C4-2B (cell line): ENCODE measurements around the gene CLDN9.
A peak's percentile ranks its signal among the peaks of the same experiment; 100 is the strongest.

Experiments
- H3K27ac ChIP-seq: fragments of 450-650 bp; 2 replicates; pipeline ENCODE4 v1.5.1; 2017
- ZFX ChIP-seq: fragments of 450-650 bp; IDR thresholded peaks from 2 replicates; pipeline ENCODE4 v1.6.1; 2017
- TF ChIP-seq, protein P1 (sequence below): fragments of 450-650 bp; conservative IDR thresholded peaks from 2 replicates; pipeline ENCODE4 v1.5.1; 2017; ENCODE audit warnings: mild to moderate bottlenecking

The CLDN9 gene

DNA sequence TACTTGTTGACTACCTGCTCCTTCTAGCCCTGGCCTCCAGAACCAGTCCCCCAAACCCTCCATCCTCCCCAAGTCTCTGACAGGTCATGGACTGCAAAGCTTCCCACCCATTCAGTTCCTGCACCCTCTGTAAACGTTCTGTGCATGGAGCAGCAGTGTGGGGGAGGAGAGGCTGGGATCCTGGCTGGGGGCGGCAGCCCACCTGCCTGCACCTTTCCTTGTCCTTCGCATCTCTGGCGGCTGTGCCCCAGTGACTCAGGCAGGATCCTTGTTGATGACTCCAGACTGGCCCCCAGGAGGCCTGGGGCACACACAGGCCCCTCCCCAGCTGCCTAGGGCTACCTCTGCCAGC lies 30.8 kb upstream of the CLDN9 start:
- no peak for TF ChIP-seq ZFX
- TF ChIP-seq, protein P1, sequence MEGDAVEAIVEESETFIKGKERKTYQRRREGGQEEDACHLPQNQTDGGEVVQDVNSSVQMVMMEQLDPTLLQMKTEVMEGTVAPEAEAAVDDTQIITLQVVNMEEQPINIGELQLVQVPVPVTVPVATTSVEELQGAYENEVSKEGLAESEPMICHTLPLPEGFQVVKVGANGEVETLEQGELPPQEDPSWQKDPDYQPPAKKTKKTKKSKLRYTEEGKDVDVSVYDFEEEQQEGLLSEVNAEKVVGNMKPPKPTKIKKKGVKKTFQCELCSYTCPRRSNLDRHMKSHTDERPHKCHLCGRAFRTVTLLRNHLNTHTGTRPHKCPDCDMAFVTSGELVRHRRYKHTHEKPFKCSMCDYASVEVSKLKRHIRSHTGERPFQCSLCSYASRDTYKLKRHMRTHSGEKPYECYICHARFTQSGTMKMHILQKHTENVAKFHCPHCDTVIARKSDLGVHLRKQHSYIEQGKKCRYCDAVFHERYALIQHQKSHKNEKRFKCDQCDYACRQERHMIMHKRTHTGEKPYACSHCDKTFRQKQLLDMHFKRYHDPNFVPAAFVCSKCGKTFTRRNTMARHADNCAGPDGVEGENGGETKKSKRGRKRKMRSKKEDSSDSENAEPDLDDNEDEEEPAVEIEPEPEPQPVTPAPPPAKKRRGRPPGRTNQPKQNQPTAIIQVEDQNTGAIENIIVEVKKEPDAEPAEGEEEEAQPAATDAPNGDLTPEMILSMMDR, result no peak
- H3K27ac ChIP-seq, result no peak overlapping the region

DNA sequence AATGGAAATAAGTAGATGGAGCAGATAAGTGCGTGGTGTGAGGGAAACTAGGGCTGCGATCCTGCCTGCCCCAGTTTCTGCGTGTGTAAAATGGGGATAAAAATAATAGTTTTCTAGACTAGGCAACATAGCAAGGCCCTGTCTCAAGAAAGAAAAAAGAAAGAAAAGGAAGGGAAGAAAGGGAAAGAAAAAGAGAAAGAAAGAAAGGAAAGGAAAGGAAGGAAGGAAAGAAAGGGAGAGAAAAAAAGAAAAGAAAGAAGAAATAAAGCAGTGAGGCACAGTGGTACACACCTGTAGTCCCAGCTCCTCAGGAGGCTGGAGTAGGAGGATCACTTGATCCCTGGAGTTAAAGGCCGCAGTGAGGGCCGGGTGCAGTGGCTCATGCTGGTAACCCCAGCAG lies 30.3 kb upstream of the CLDN9 start:
- H3K27ac ChIP-seq, result no peak overlapping the region
- TF ChIP-seq, protein P1, result no peak
- TF ChIP-seq ZFX, result no peak

DNA sequence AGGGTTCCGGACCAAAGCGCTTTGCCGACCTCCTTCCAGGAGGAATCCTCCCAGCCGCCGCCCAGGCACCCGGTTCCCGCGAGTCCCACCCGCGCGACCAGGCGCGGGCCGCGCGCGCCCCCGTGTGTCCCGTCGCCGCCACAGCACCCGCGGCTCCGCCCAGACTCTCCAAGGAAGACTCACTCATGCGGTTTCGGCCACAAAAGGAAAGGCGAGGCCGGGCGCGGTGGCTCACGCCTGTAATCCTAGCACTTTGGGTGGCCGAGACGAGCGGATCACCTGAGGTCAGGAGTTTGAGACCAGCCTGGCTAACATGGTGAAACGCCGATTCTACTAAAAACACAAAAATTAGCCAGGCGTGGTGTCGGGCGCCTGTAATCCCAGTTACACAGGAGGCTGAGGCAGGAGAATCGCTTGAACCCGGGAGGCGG lies 29.0 kb upstream of the CLDN9 start:
- H3K27ac ChIP-seq, result peak overlapping the region; percentile 14; the same call in 1 of the 2 replicates

DNA sequence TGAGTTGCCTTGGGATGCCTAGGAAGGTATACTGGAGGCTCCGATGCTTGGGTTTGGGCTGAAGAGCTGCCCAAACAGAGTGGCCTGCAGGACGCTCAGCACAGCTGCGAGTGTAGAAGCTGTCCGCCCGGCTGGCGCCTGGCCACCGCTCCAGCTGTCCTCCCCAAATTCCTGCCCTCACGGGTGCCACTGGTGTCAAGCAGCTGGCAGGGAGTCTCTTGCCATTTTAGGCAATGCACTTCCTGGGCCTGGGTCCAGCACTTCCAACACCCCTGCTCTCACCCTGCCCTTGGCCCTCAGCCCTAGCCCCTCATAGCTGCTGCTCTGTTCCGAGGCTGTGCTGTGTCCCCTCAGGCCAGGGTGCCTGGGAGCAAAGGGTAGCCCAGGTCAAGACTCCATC lies 27.3 kb upstream of the CLDN9 start:
- TF ChIP-seq ZFX, result no peak
- TF ChIP-seq, protein P1, result no peak
- peak overlapping the region; percentile 7; the same call in 1 of the 2 replicates for H3K27ac ChIP-seq

More for the DNA sequence above, 29.0 kb upstream of the CLDN9 start:
- TF ChIP-seq, protein P1, result peak; percentile 98
- TF ChIP-seq ZFX, result no peak

DNA sequence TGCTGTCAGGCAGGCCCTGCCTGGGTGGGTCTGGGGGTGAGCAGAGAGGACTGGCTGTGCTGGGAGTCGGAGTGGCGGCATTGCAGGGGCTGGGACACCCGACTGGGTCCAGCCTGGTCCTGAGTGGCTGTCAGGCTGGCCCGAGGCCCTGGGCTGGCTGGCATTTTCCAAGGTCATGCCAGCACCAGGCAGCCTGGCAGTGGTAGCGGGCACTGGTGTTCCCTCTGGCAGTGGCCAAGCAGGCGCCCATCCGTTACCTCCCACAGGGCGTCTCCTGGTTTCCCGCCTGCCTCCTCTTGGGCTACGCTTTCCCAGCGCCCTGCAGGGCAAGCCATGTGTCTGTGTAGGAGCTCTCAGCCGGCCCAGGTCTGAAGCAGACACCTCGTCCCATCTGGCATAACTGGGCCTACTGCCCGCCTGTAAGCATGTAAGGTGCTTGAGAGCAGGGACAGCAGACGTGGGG lies 26.8 kb upstream of the CLDN9 start:
- no peak for TF ChIP-seq ZFX
- TF ChIP-seq, protein P1, result no peak
- H3K27ac ChIP-seq, result peak overlapping the region; percentile 7; the same call in 1 of the 2 replicates

DNA sequence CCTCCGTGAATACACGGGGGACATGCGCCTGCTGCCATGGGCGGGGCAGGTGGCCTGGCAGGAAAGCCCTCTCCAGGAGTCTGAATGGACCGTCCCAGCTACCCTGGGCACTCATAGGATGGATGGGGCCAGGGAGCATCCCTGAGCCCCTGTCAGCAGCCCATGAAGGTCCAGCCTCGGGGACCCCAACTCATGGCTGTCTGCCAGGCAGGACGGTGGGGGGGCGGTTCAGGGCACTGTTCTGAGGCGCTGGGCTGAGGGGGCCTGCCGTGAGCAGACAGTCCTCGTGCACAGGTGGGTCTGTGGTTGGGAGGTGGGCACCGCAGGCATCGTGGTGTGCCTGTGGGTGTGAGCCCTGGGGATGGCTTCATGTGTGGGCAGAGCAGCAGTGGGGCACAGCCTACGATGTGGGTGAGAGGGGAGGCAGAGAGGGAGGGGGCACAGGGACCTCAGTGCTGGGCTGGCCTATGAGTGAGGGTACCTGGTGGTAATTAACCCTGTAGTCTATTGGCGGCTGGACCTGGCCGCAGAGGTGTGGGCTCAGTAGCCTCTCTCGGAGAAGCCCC lies 26.0 kb upstream of the CLDN9 start:
- no peak for TF ChIP-seq ZFX
- TF ChIP-seq, protein P1, result no peak
- 0 out of 2 replicates have a peak overlapping the region, but pooled peaks have one; percentile 7 for H3K27ac ChIP-seq

DNA sequence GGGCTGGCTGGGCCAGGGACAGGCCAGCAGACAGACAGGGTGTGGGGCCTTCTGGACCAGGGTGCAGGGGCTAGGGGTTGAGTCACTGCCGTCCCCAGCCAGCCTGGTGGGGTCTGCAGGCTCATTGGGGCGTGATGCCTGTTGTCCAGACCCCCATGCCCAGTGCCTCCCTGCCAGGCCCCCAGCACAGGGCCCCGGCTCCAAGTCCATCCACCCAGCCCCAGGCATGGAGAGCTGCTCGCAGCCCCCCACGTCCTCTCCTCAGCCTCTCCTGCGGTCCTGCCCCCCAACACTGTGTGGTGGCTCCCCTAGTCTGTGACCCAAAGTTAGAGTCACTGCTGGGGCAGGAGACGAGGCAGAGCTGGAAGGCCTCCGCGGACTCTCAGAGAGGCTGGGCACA lies 25.4 kb upstream of the CLDN9 start:
- no peak overlapping the region for H3K27ac ChIP-seq
- TF ChIP-seq, protein P1, result no peak
- no peak for TF ChIP-seq ZFX
